MM.1S (cell line): ENCODE data around the gene AQP2.

ENCODE experiments used
- DNase-seq: peaks from one replicate; pipeline ENCODE4 v3.0.0-alpha.2; 2015
- H2AFZ ChIP-seq: fragments of 300-600 bp; sonication (generic); 2 replicates; pipeline ENCODE4 v1.6.0; 2016; ENCODE audit warnings: antibody characterized with exemption, low read length
- H3F3A ChIP-seq: fragments of 300-600 bp; sonication (generic); 2 replicates; pipeline ENCODE4 v1.6.1; 2016; ENCODE audit warnings: mild to moderate bottlenecking, antibody characterized with exemption, low read length, moderate library complexity, mixed read lengths; ENCODE audit not compliant: insufficient read depth
- H3K27ac ChIP-seq: fragments of 300-600 bp; sonication (generic); 2 replicates; pipeline ENCODE4 v1.5.1; 2016; ENCODE audit warnings: mild to moderate bottlenecking, low read length
- H3K27me3 ChIP-seq: fragments of 300-600 bp; sonication (generic); replicated peaks from 2 replicates; pipeline ENCODE4 v1.6.0; 2016; ENCODE audit warnings: low read length; ENCODE audit not compliant: insufficient read depth
- H3K36me3 ChIP-seq: fragments of 300-600 bp; sonication (generic); replicated peaks from 2 replicates; pipeline ENCODE4 v1.6.1; 2016; ENCODE audit warnings: mild to moderate bottlenecking, low read length, mixed read lengths; ENCODE audit not compliant: insufficient read depth
- H3K4me1 ChIP-seq: fragments of 300-600 bp; sonication (generic); 2 replicates; pipeline ENCODE4 v1.6.1; 2016; ENCODE audit warnings: low read length, mixed read lengths
- H3K4me2 ChIP-seq: fragments of 300-600 bp; sonication (generic); 2 replicates; pipeline ENCODE4 v1.6.0; 2016; ENCODE audit warnings: low read depth, low read length
- H3K4me3 ChIP-seq: fragments of 300-600 bp; sonication (generic); 2 replicates; pipeline ENCODE4 v1.5.1; 2016; ENCODE audit warnings: low read length, mixed read lengths
- H3K79me2 ChIP-seq: fragments of 300-600 bp; sonication (generic); 2 replicates; pipeline ENCODE4 v1.6.1; 2016; ENCODE audit warnings: mixed run types, low read length, mixed read lengths
- H3K9ac ChIP-seq: fragments of 300-600 bp; sonication (generic); 2 replicates; pipeline ENCODE4 v1.6.1; 2016; ENCODE audit warnings: low read length, mixed read lengths
- H3K9me2 ChIP-seq: fragments of 300-600 bp; sonication (generic); replicated peaks from 2 replicates; pipeline ENCODE4 v1.6.1; 2016; ENCODE audit warnings: mild to moderate bottlenecking, low read length, mixed read lengths; ENCODE audit not compliant: insufficient read depth
- H3K9me3 ChIP-seq: fragments of 300-600 bp; sonication (generic); replicated peaks from 2 replicates; pipeline ENCODE4 v1.6.1; 2016; ENCODE audit warnings: mild to moderate bottlenecking, low read length, mixed read lengths; ENCODE audit not compliant: insufficient read depth
- H4K20me1 ChIP-seq: fragments of 300-600 bp; sonication (generic); 2 replicates; pipeline ENCODE4 v1.6.1; 2016; ENCODE audit warnings: mild to moderate bottlenecking, low read length, moderate library complexity, mixed read lengths; ENCODE audit not compliant: insufficient read depth
- EZH2 ChIP-seq: fragments of 300-600 bp; sonication (generic); optimal IDR thresholded peaks from 2 replicates; pipeline ENCODE3; 2017; ENCODE audit warnings: low read depth, mild to moderate bottlenecking, antibody characterized with exemption, low read length, mixed read lengths
- EZH2phosphoT487 ChIP-seq: fragments of 300-600 bp; sonication (generic); IDR thresholded peaks from 2 replicates; pipeline ENCODE4 v1.6.1; 2018; ENCODE audit warnings: antibody characterized with exemption, low read length
- TF ChIP-seq, protein P1 (sequence below): fragments of 300-600 bp; sonication (generic); IDR thresholded peaks from 2 replicates; pipeline ENCODE4 v1.5.1; 2016; ENCODE audit warnings: antibody characterized with exemption, low read length, mixed read lengths

The AQP2 gene

DNA sequence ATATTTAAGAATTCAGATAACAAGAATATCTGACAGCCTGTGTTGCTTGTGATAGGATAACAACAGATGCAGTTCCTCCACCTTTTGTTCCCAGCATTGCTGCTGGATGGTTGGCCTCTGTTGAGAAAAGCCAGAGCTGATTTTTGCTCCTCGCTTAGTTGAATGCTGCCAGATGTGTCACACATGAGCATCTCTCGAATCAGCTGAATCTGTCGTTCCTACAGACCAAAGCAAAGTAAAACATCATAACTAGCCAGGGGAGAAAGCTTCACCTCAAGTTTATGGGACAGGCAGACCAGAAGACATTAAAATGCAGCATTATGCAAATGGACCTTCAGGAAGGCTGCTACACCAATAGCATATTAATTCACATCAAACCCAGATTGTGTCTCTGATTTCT, 54.6 kb downstream of the AQP2 start:
- no peak overlapping the region for H2AFZ ChIP-seq
- H3K4me3 ChIP-seq = no peak overlapping the region
- no peak for DNase-seq
- H4K20me1 ChIP-seq = no peaks in the 10 kb centered on the region
- no peak overlapping the region for H3K4me2 ChIP-seq
- TF ChIP-seq EZH2phosphoT487 = no peak
- TF ChIP-seq EZH2 = no peak
- TF ChIP-seq, protein P1, sequence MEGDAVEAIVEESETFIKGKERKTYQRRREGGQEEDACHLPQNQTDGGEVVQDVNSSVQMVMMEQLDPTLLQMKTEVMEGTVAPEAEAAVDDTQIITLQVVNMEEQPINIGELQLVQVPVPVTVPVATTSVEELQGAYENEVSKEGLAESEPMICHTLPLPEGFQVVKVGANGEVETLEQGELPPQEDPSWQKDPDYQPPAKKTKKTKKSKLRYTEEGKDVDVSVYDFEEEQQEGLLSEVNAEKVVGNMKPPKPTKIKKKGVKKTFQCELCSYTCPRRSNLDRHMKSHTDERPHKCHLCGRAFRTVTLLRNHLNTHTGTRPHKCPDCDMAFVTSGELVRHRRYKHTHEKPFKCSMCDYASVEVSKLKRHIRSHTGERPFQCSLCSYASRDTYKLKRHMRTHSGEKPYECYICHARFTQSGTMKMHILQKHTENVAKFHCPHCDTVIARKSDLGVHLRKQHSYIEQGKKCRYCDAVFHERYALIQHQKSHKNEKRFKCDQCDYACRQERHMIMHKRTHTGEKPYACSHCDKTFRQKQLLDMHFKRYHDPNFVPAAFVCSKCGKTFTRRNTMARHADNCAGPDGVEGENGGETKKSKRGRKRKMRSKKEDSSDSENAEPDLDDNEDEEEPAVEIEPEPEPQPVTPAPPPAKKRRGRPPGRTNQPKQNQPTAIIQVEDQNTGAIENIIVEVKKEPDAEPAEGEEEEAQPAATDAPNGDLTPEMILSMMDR = no peak
- H3K9me3 ChIP-seq = no peaks in the 10 kb centered on the region
- H3K27me3 ChIP-seq = no peaks in the 10 kb centered on the region
- H3K27ac ChIP-seq = no peak overlapping the region
- peaks cover 8% of the 10 kb centered on the region; the same call in 1 of the 2 replicates for H3F3A ChIP-seq
- H3K9ac ChIP-seq = no peak overlapping the region
- peaks cover 62% of the 10 kb centered on the region for H3K79me2 ChIP-seq
- H3K36me3 ChIP-seq = peaks cover 26% of the 10 kb centered on the region
- H3K4me1 ChIP-seq = peaks cover 22% of the 10 kb centered on the region
- H3K9me2 ChIP-seq = no peaks in the 10 kb centered on the region

DNA sequence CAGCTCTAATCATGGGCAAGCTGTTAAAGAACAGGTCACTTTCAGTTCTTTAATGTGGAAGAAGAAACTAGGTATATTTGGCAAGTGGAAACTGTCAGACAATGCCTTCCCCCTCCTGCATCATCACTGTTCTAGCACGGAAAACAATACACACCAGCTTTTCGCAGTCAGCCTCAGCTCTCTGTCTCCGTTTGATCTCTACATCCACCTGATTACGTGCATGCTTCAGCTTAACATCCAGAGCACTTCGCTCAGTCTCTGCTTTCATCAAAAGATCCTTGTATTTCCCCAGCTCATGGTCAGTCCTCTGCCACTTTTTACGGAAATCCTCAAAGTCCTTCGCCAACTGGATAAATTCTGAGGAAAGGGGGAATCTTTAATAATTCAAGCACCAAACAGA, 55.7 kb downstream of the AQP2 start:
- peak overlapping the region; percentile 24; the same call in 1 of the 2 replicates for H3K27ac ChIP-seq
- peaks cover 8% of the 10 kb centered on the region; the same call in 1 of the 2 replicates for H3F3A ChIP-seq
- no peaks in the 10 kb centered on the region for H4K20me1 ChIP-seq
- H3K4me1 ChIP-seq = peaks cover 22% of the 10 kb centered on the region
- H3K9me3 ChIP-seq = no peaks in the 10 kb centered on the region
- no peak overlapping the region for H3K4me3 ChIP-seq
- H3K36me3 ChIP-seq = peaks cover 21% of the 10 kb centered on the region
- H3K9me2 ChIP-seq = no peaks in the 10 kb centered on the region
- no peak overlapping the region for H2AFZ ChIP-seq
- DNase-seq = peak; percentile 9
- no peaks in the 10 kb centered on the region for H3K27me3 ChIP-seq
- no peak overlapping the region for H3K9ac ChIP-seq
- peaks cover 69% of the 10 kb centered on the region for H3K79me2 ChIP-seq
- H3K4me2 ChIP-seq = no peak overlapping the region
- no peak for TF ChIP-seq EZH2phosphoT487
- no peak for TF ChIP-seq EZH2
- TF ChIP-seq, protein P1 = no peak

- Histone ChIP-seq H3K9ac (no peak overlapping the region), H3K4me1 (peaks cover 22% of the 10 kb centered on the region), H4K20me1 (no peaks in the 10 kb centered on the region), H3F3A (peaks cover 8% of the 10 kb centered on the region; the same call in 1 of the 2 replicates), H3K79me2 (peaks cover 68% of the 10 kb centered on the region), H3K27ac (peak overlapping the region; percentile 24; the same call in 1 of the 2 replicates), H2AFZ (no peak overlapping the region), H3K4me2 (peak overlapping the region; percentile 2; the same call in 1 of the 2 replicates), H3K4me3 (no peak overlapping the region), H3K9me2 (no peaks in the 10 kb centered on the region), H3K27me3 (no peaks in the 10 kb centered on the region), H3K9me3 (no peaks in the 10 kb centered on the region), H3K36me3 (peaks cover 18% of the 10 kb centered on the region; the same call in 1 of the 2 replicates)
- TF ChIP-seq, protein P1 = no peak
- TF ChIP-seq EZH2 (no peak), EZH2phosphoT487 (no peak)
- DNase-seq = no peak
These were observed 56.4 kb downstream of the AQP2 start for GRCh38 chr12:50006754-50007442.
